H1 (cell line): ENCODE data around the gene PITPNC1. TPM values are rescaled to one million over a fixed set of nuclear protein-coding genes. Genes with fewer than 3 reads are reported as not detected.

ENCODE experiments used
- CTCF ChIA-PET: fragments of 300-600 bp; sonication (Branson Sonifier 250); formaldehyde crosslinking; loops from one replicate; lab custom pipeline; 2021; ENCODE audit not compliant: partially characterized antibody; lab: Charles Lee
- POLR2A ChIA-PET: fragments of 300-600 bp; sonication (Branson Sonifier 250); formaldehyde crosslinking; loops from one replicate; lab custom pipeline; 2021; ENCODE audit warnings: inconsistent platforms; ENCODE audit not compliant: partially characterized antibody; lab: Charles Lee
- DNase-seq, 2 experiments: peaks; one replicate each; pipeline versions ENCODE4 v3.0.0 to v3.0.0-alpha.2; 2010 to 2022; ENCODE audit warnings: low spot score in 2 of 2, low read depth in 1 of 2, mixed read lengths in 1 of 2
- FAIRE-seq: peaks from 2 replicates; lab custom pipeline; 2011; peaks lifted over from hg19 to GRCh38; lab: Jason Lieb, UNC
- H2AFZ ChIP-seq: 2 replicates; pipeline ENCODE4 v1.8.1; 2012; ENCODE audit warnings: low read length, inconsistent platforms
- H2AK5ac ChIP-seq: 2 replicates; pipeline ENCODE4 v1.6.1; 2013; ENCODE audit warnings: low read depth, low read length
- H2BK120ac ChIP-seq: replicated peaks from 2 replicates; pipeline ENCODE3; 2013; ENCODE audit warnings: low read depth, low read length, inconsistent platforms
- H2BK12ac ChIP-seq: 2 replicates; pipeline ENCODE4 v1.6.1; 2013; ENCODE audit warnings: low read depth, low read length
- H2BK15ac ChIP-seq: 2 replicates; pipeline ENCODE4 v1.6.1; 2013; ENCODE audit warnings: low read length
- H2BK20ac ChIP-seq: 2 replicates; pipeline ENCODE4 v1.6.1; 2013; ENCODE audit warnings: low read length
- H2BK5ac ChIP-seq: 2 replicates; pipeline ENCODE4 v1.6.1; 2013; ENCODE audit warnings: low read depth, low read length
- H3K14ac ChIP-seq: 2 replicates; pipeline ENCODE4 v1.6.1; 2013; ENCODE audit warnings: inconsistent platforms; ENCODE audit not compliant: insufficient read length
- H3K18ac ChIP-seq: 2 replicates; pipeline ENCODE4 v1.6.1; 2013; ENCODE audit warnings: low read length; ENCODE audit errors: extremely low read depth
- H3K23ac ChIP-seq: 2 replicates; pipeline ENCODE4 v1.6.1; 2013; ENCODE audit warnings: inconsistent platforms; ENCODE audit not compliant: insufficient read length
- H3K23me2 ChIP-seq: 2 replicates; pipeline ENCODE4 v1.6.1; 2013; ENCODE audit warnings: low read depth, low read length
- H3K27ac ChIP-seq: 2 replicates; pipeline ENCODE4 v1.6.1; 2011; ENCODE audit warnings: low read depth, low read length, inconsistent platforms
- H3K27me3 ChIP-seq, 4 experiments: replicated peaks in 1 of 4; 1 replicate in 1 of 4; 2 replicates in 3 of 4; pipeline versions ENCODE4 v1.6.1 to v1.8.1; 2011 to 2013; ENCODE audit warnings: low read length in 3 of 4, mild to moderate bottlenecking in 3 of 4, inconsistent platforms in 2 of 4, mixed read lengths in 2 of 4, moderate library complexity in 1 of 4; ENCODE audit not compliant: control insufficient read depth in 3 of 4, insufficient read depth in 3 of 4; ENCODE audit errors: extremely low read depth in 1 of 4
- H3K36me3 ChIP-seq, 4 experiments: 2 replicates each; pipeline versions ENCODE4 v1.6.1 to v1.8.1; 2011 to 2013; ENCODE audit warnings: mild to moderate bottlenecking in 4 of 4, low read length in 3 of 4, moderate library complexity in 2 of 4, control low read depth in 1 of 4, inconsistent platforms in 1 of 4; ENCODE audit not compliant: insufficient read depth in 4 of 4, control insufficient read depth in 2 of 4
- H3K4ac ChIP-seq: replicated peaks from 2 replicates; pipeline ENCODE3; 2013; ENCODE audit warnings: low read length, low read depth, mixed read lengths, inconsistent platforms; ENCODE audit not compliant: insufficient read length
- H3K4me1 ChIP-seq, 4 experiments: replicated peaks in 1 of 4; 1 replicate in 1 of 4; 2 replicates in 3 of 4; pipeline versions ENCODE4 v1.6.1 to v1.8.1; 2011 to 2013; ENCODE audit warnings: low read length in 3 of 4, inconsistent platforms in 2 of 4, mixed read lengths in 1 of 4; ENCODE audit not compliant: insufficient read depth in 4 of 4, control insufficient read depth in 3 of 4
- H3K4me2 ChIP-seq, 2 experiments: 2 replicates each; pipeline versions ENCODE4 v1.6.1 to v1.8.1; 2011 to 2013; ENCODE audit warnings: low read depth in 2 of 2, low read length in 2 of 2, control low read depth in 1 of 2, inconsistent platforms in 1 of 2, mild to moderate bottlenecking in 1 of 2; ENCODE audit not compliant: insufficient read depth in 1 of 2
- H3K4me3 ChIP-seq, 4 experiments: fragments of 200-600, 300-600 bp in 1 of 4; sonication (generic), shearing (Covaris generic), sonication (Bioruptor Twin) in 1 of 4; 2 replicates each; pipeline versions ENCODE4 v1.5.1 to v1.8.1; 2011 to 2016; ENCODE audit warnings: low read length in 4 of 4, low read depth in 3 of 4, control low read depth in 2 of 4, inconsistent platforms in 2 of 4, mild to moderate bottlenecking in 2 of 4, mixed read lengths in 1 of 4, moderate library complexity in 1 of 4; ENCODE audit not compliant: insufficient read depth in 2 of 4; ENCODE audit errors: extremely low read depth in 1 of 4
- H3K56ac ChIP-seq: replicated peaks from 2 replicates; pipeline ENCODE3; 2013; ENCODE audit warnings: low read depth, mild to moderate bottlenecking, mixed read lengths, low read length, inconsistent platforms; ENCODE audit not compliant: insufficient read length
- H3K79me1 ChIP-seq: 2 replicates; pipeline ENCODE4 v1.6.1; 2013; ENCODE audit warnings: low read depth, low read length, control low read depth
- H3K79me2 ChIP-seq, 2 experiments: 2 replicates each; pipeline versions ENCODE4 v1.6.1 to v1.8.1; 2012 to 2013; ENCODE audit warnings: low read length in 2 of 2, mild to moderate bottlenecking in 2 of 2, inconsistent platforms in 1 of 2; ENCODE audit not compliant: insufficient read depth in 2 of 2, control insufficient read depth in 1 of 2
- H3K9ac ChIP-seq, 4 experiments: replicated peaks in 1 of 4; 1 replicate in 1 of 4; 2 replicates in 3 of 4; pipeline versions ENCODE4 v1.6.1 to v1.8.1; 2011 to 2013; ENCODE audit warnings: low read depth in 3 of 4, low read length in 3 of 4, control low read depth in 2 of 4, mild to moderate bottlenecking in 2 of 4, moderate library complexity in 2 of 4, inconsistent platforms in 1 of 4; ENCODE audit errors: extremely low read depth in 1 of 4
- H3K9me3 ChIP-seq, 2 experiments: 2 replicates each; pipeline versions ENCODE4 v1.6.1 to v1.8.1; 2012 to 2013; ENCODE audit warnings: mild to moderate bottlenecking in 2 of 2, moderate library complexity in 2 of 2, control low read depth in 1 of 2, inconsistent platforms in 1 of 2, low read depth in 1 of 2, low read length in 1 of 2, mixed read lengths in 1 of 2; ENCODE audit not compliant: insufficient read depth in 2 of 2
- H4K20me1 ChIP-seq, 2 experiments: replicated peaks in 1 of 2; 2 replicates each; pipeline versions ENCODE3 to v1.8.1; 2011 to 2013; ENCODE audit warnings: inconsistent platforms in 2 of 2, low read length in 2 of 2, mild to moderate bottlenecking in 1 of 2; ENCODE audit not compliant: insufficient read depth in 2 of 2, control insufficient read depth in 1 of 2
- H4K5ac ChIP-seq: 2 replicates; pipeline ENCODE4 v1.6.1; 2013; ENCODE audit warnings: low read length, low read depth, mixed read lengths, inconsistent platforms; ENCODE audit not compliant: insufficient read length
- H4K8ac ChIP-seq: 2 replicates; pipeline ENCODE4 v1.8.0; 2013; ENCODE audit warnings: mild to moderate bottlenecking, moderate library complexity, low read length, inconsistent platforms; ENCODE audit not compliant: insufficient read depth; ENCODE audit errors: extremely low read depth
- H4K91ac ChIP-seq: replicated peaks from 2 replicates; pipeline ENCODE3; 2013; ENCODE audit warnings: low read length, mixed read lengths, inconsistent platforms; ENCODE audit not compliant: insufficient read length
- BACH1 ChIP-seq: IDR thresholded peaks from 2 replicates; pipeline ENCODE4 v1.6.1; 2012; ENCODE audit warnings: low read length, improper control_type of control experiment
- GTF2F1 ChIP-seq: IDR thresholded peaks from 2 replicates; pipeline ENCODE4 v1.6.1; 2012; ENCODE audit warnings: low read depth, low read length, improper control_type of control experiment, borderline replicate concordance
- HDAC2 ChIP-seq, 2 experiments: fragments of 300-600 bp in 1 of 2; sonication (generic) in 1 of 2; IDR thresholded peaks; 2 replicates each; pipeline ENCODE4 v1.6.1; 2011 to 2012; ENCODE audit warnings: low read depth in 2 of 2, low read length in 2 of 2, mild to moderate bottlenecking in 2 of 2, moderate library complexity in 2 of 2, borderline replicate concordance in 1 of 2, inconsistent platforms in 1 of 2
- POLR2AphosphoS5 ChIP-seq: IDR thresholded peaks from 2 replicates; pipeline ENCODE4 v1.6.1; 2011; ENCODE audit warnings: low read depth, low read length
- RAD21 ChIP-seq, 2 experiments: IDR thresholded peaks in 1 of 2; conservative IDR thresholded peaks in 1 of 2; 2 replicates each; pipeline ENCODE4 v1.6.1; 2011; ENCODE audit warnings: low read depth in 2 of 2, low read length in 2 of 2, improper control_type of control experiment in 1 of 2, inconsistent platforms in 1 of 2, mild to moderate bottlenecking in 1 of 2, moderate library complexity in 1 of 2
- RXRA ChIP-seq: IDR thresholded peaks from 2 replicates; pipeline ENCODE4 v1.6.1; 2011; ENCODE audit warnings: low read depth, mild to moderate bottlenecking, low read length, moderate library complexity; ENCODE audit not compliant: insufficient read depth
- SP2 ChIP-seq: IDR thresholded peaks from 2 replicates; pipeline ENCODE4 v1.6.1; 2012; ENCODE audit warnings: mild to moderate bottlenecking, low read length, inconsistent platforms
- SRF ChIP-seq: IDR thresholded peaks from 2 replicates; pipeline ENCODE4 v1.6.1; 2011; ENCODE audit warnings: mild to moderate bottlenecking, low read depth, low read length, moderate library complexity
- ZNF274 ChIP-seq: IDR thresholded peaks from 2 replicates; pipeline ENCODE4 v1.7.0; 2012; ENCODE audit warnings: low read length, borderline replicate concordance; ENCODE audit errors: extremely low read depth
- WGBS, 2 experiments: shearing (Covaris generic) in 1 of 2; methylation state at CpG; one replicate each; pipeline versions ENCODE4 v1.1.6 to v1.1.7; 2013 to 2015; ENCODE audit warnings: low lambda C conversion rate in 2 of 2, mixed read lengths in 2 of 2, inconsistent platforms in 1 of 2, low coverage in 1 of 2, missing lambda C conversion rate in 1 of 2; ENCODE audit not compliant: insufficient replicate concordance in 2 of 2, insufficient coverage in 1 of 2, insufficient read length in 1 of 2; ENCODE audit errors: extremely low coverage in 1 of 2, missing lambda C conversion rate in 1 of 2; 5-methylcytosine and 5-hydroxymethylcytosine counted together
- polyA plus RNA-seq, 7 experiments: library from polyadenylated mRNA; depleted of rRNA in 3 of 7; stranded (reverse) in 5 of 7; unstranded in 2 of 7; fragments of >200 nt in 5 of 7; fragments of 200-250 nt in 2 of 7; gene quantifications; 1 replicate in 5 of 7; 2 replicates in 1 of 7; 4 replicates in 1 of 7; pipeline versions ENCODE4 v1.2.1 to v1.2.3, GENCODE V29; 2011 to 2013; ENCODE audit warnings: missing spikeins in 2 of 7, mixed read lengths in 2 of 7
- total RNA-seq: library from RNA; stranded (reverse); fragmentation: NEBNext Ultra II Directional; extraction: Animal tissue kit (Norgen Biotek cat#: 25700); gene quantifications from 2 replicates; pipeline ENCODE4 v1.2.1, GENCODE V29; 2021
- TF ChIP-seq, protein P1 (sequence below): IDR thresholded peaks from 2 replicates; pipeline ENCODE4 v1.6.1; 2012; ENCODE audit warnings: low read length, inconsistent platforms

The PITPNC1 gene
- total and polyA plus RNA-seq, 2 of the 8 experiments (the other 6 are each of a cell fraction or from before 2014, with no cell fraction given): 17.6 to 54.7 TPM

DNA sequence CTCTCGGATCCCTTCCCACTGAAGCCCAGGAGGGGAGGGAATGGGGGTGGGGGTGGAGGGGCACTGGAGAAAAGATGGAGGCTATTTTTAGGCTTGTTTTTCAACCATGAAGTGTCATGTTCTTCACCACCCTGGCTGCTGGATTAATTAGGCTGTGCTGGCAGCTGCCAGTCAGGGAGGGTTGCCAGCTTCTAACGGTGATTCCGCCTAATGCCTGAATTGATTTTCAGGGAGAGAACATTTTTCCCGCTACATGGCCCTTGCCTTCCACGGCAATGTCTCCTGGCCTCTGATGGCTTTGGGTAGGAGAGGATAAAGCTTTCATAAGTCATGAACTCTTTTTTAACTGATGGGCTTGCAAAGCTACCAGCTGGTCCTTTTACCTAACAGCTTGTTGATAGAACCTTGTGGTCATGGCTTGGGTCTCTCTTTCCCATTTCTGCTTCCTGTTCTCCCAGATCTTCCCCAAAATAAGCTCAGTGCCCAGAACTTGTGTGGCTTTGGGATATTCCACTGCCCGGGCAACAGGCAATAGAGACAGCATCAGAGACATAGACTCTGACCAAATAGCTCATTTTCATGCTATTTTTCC is 167.4 kb downstream of the PITPNC1 start:
- H3K4me3 ChIP-seq: no peak overlapping the region
- POLR2A ChIA-PET: interaction anchor here (0.7 kb wide), 1 partner anchor 11 kb away, joined by 3 read pairs; no protein-coding TSS in a partner anchor
- WGBS, 2 experiments: 97% methylated on average over 6 of the region's 6 CpGs; no CpG with 5 or more reads in 1 of the 2 experiments

More for the DNA sequence above, 167.4 kb downstream of the PITPNC1 start:
- no peak overlapping the region for H2BK120ac ChIP-seq
- H3K4me2 ChIP-seq: no peak overlapping the region
- H3K27me3 ChIP-seq: no peaks in the 10 kb centered on the region
- H2AK5ac ChIP-seq: no peak overlapping the region
- H3K9me3 ChIP-seq: no peaks in the 10 kb centered on the region
- no peak overlapping the region for H2BK12ac ChIP-seq
- H4K20me1 ChIP-seq: no peaks in the 10 kb centered on the region
- no peak for TF ChIP-seq HDAC2 (IDR thresholded peaks at IDR 0.05; ENCODE audit: borderline replicate concordance in 1 of 2, low read depth in 2 of 2, low read length in 2 of 2)
- TF ChIP-seq, protein P1, sequence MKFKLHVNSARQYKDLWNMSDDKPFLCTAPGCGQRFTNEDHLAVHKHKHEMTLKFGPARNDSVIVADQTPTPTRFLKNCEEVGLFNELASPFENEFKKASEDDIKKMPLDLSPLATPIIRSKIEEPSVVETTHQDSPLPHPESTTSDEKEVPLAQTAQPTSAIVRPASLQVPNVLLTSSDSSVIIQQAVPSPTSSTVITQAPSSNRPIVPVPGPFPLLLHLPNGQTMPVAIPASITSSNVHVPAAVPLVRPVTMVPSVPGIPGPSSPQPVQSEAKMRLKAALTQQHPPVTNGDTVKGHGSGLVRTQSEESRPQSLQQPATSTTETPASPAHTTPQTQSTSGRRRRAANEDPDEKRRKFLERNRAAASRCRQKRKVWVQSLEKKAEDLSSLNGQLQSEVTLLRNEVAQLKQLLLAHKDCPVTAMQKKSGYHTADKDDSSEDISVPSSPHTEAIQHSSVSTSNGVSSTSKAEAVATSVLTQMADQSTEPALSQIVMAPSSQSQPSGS: no peak
- TF ChIP-seq POLR2AphosphoS5: no peak
- TF ChIP-seq SP2: no peak
- no peak for TF ChIP-seq SRF
- TF ChIP-seq GTF2F1: no peak
- TF ChIP-seq RXRA: no peak
- no peak for TF ChIP-seq BACH1
- TF ChIP-seq ZNF274: no peak
- TF ChIP-seq RAD21 (IDR thresholded peaks at IDR 0.05 in 1 of 2, conservative IDR thresholded peaks at IDR 0.05 in 1 of 2; ENCODE audit: low read depth in 2 of 2, low read length in 2 of 2): no peak
- no peak overlapping the region for H2BK15ac ChIP-seq
- H3K27ac ChIP-seq: no peak overlapping the region
- H3K36me3 ChIP-seq: no peaks in the 10 kb centered on the region
- H3K23ac ChIP-seq: no peak overlapping the region
- H4K5ac ChIP-seq: no peak overlapping the region
- no peak overlapping the region for H2AFZ ChIP-seq
- peaks cover 0 to 3% (median 0%) of the 10 kb centered on the region in 4 experiments; a peak in 1 of 7 replicates for H3K4me1 ChIP-seq
- no peak for DNase-seq
- H3K14ac ChIP-seq: no peak overlapping the region
- H2BK5ac ChIP-seq: no peak overlapping the region
- no peak overlapping the region for H3K9ac ChIP-seq
- no peak overlapping the region for H2BK20ac ChIP-seq
- no peak for FAIRE-seq
- no peaks in the 10 kb centered on the region for H3K79me1 ChIP-seq
- no peak overlapping the region for H3K56ac ChIP-seq
- no peak overlapping the region for H4K91ac ChIP-seq
- CTCF ChIA-PET: interaction anchor here (0.9 to 1.8 kb wide), 6 partner anchors 10 to 33 kb away, joined by 3 to 7 read pairs (median 4); no protein-coding TSS in a partner anchor
- no peaks in the 10 kb centered on the region for H3K23me2 ChIP-seq
- H4K8ac ChIP-seq: no peak overlapping the region
- no peak overlapping the region for H3K4ac ChIP-seq
- H3K79me2 ChIP-seq: no peaks in the 10 kb centered on the region; a peak in 2 of 4 replicates
- no peak overlapping the region for H3K18ac ChIP-seq
